ENCODE measurements around the gene NTPCR.
A peak's percentile ranks its signal among the peaks of the same experiment; 100 is the strongest.

The NTPCR gene

GRCh38 chr1:232942413-232943294, 7.8 kb upstream of the NTPCR start:
- H3K4me3 Mint-ChIP-seq, result no peak overlapping the region
- DNase-seq (no peak), ATAC-seq (no peak)
- peaks cover 39% of the 10 kb centered on the region for H3K4me1 Mint-ChIP-seq
- H3K9me3 Mint-ChIP-seq, result no peaks in the 10 kb centered on the region
- no peaks in the 10 kb centered on the region for H3K36me3 Mint-ChIP-seq (ENCODE audit: low read depth)
- no peaks in the 10 kb centered on the region for H3K27me3 Mint-ChIP-seq
- peak overlapping the region; percentile 94 for H3K27ac Mint-ChIP-seq

- Mint-ChIP-seq H3K27me3 (no peaks in the 10 kb centered on the region), H3K36me3 (ENCODE audit: low read depth) (no peaks in the 10 kb centered on the region), H3K27ac (peak overlapping the region; percentile 94), H3K4me3 (peak overlapping the region; percentile 49), H3K9me3 (no peaks in the 10 kb centered on the region), H3K4me1 (peaks cover 39% of the 10 kb centered on the region)
- DNase-seq (peak; percentile 46), ATAC-seq (peak; percentile 72)
Measured at GRCh38 chr1:232943679-232944252, 6.6 kb upstream of the NTPCR start.

- Mint-ChIP-seq H3K9me3 (no peaks in the 10 kb centered on the region), H3K4me3 (peak overlapping the region; percentile 44), H3K27ac (peak overlapping the region; percentile 94), H3K27me3 (no peaks in the 10 kb centered on the region), H3K4me1 (peaks cover 43% of the 10 kb centered on the region), H3K36me3 (ENCODE audit: low read depth) (no peaks in the 10 kb centered on the region)
- DNase-seq (peak; percentile 24), ATAC-seq (peak; percentile 53)
Measured at GRCh38 chr1:232944347-232944746, 6.1 kb upstream of the NTPCR start.

- Mint-ChIP-seq H3K4me1 (peaks cover 50% of the 10 kb centered on the region), H3K27me3 (no peaks in the 10 kb centered on the region), H3K4me3 (peak overlapping the region; percentile 95), H3K27ac (peak overlapping the region; percentile 89), H3K36me3 (ENCODE audit: low read depth) (peaks cover 5% of the 10 kb centered on the region), H3K9me3 (no peaks in the 10 kb centered on the region)
- no peak for ATAC-seq
- DNase-seq, result no peak
Measured at GRCh38 chr1:232949636-232950196, 695 bp upstream of the NTPCR start.

- Mint-ChIP-seq H3K9me3 (no peaks in the 10 kb centered on the region), H3K27me3 (no peaks in the 10 kb centered on the region), H3K27ac (peak overlapping the region; percentile 89), H3K36me3 (ENCODE audit: low read depth) (peaks cover 13% of the 10 kb centered on the region), H3K4me3 (peak overlapping the region; percentile 95), H3K4me1 (peaks cover 41% of the 10 kb centered on the region)
- ATAC-seq, result peak; percentile 48
- DNase-seq, result no peak
Measured at GRCh38 chr1:232951180-232951579, 769 bp downstream of the NTPCR start.

GRCh38 chr1:232951605-232952004, 1.2 kb downstream of the NTPCR start:
- no peak for ATAC-seq
- peaks cover 17% of the 10 kb centered on the region for H3K36me3 Mint-ChIP-seq (ENCODE audit: low read depth)
- no peaks in the 10 kb centered on the region for H3K9me3 Mint-ChIP-seq
- peak overlapping the region; percentile 89 for H3K27ac Mint-ChIP-seq
- H3K4me3 Mint-ChIP-seq, result peak overlapping the region; percentile 95
- no peak for DNase-seq
- peaks cover 39% of the 10 kb centered on the region for H3K4me1 Mint-ChIP-seq
- no peaks in the 10 kb centered on the region for H3K27me3 Mint-ChIP-seq

GRCh38 chr1:232952514-232953499, 2.4 kb downstream of the NTPCR start:
- Mint-ChIP-seq H3K27ac (peak overlapping the region; percentile 53), H3K4me3 (peak overlapping the region; percentile 95), H3K4me1 (peaks cover 39% of the 10 kb centered on the region), H3K9me3 (peaks cover 4% of the 10 kb centered on the region), H3K27me3 (no peaks in the 10 kb centered on the region), H3K36me3 (ENCODE audit: low read depth) (peaks cover 28% of the 10 kb centered on the region)
- DNase-seq (no peak), ATAC-seq (no peak)

- H3K27ac Mint-ChIP-seq, result no peak overlapping the region
- peaks cover 46% of the 10 kb centered on the region for H3K36me3 Mint-ChIP-seq (ENCODE audit: low read depth)
- H3K9me3 Mint-ChIP-seq, result peaks cover 19% of the 10 kb centered on the region
- H3K4me1 Mint-ChIP-seq, result peaks cover 33% of the 10 kb centered on the region
- no peak for ATAC-seq
- H3K4me3 Mint-ChIP-seq, result no peak overlapping the region
- H3K27me3 Mint-ChIP-seq, result no peaks in the 10 kb centered on the region
- DNase-seq, result no peak
Measured at GRCh38 chr1:232954594-232955365, 4.4 kb downstream of the NTPCR start.

- Mint-ChIP-seq H3K36me3 (ENCODE audit: low read depth) (peaks cover 49% of the 10 kb centered on the region), H3K4me1 (peaks cover 23% of the 10 kb centered on the region), H3K4me3 (no peak overlapping the region), H3K27me3 (no peaks in the 10 kb centered on the region), H3K27ac (no peak overlapping the region), H3K9me3 (peaks cover 19% of the 10 kb centered on the region)
- DNase-seq, result no peak
- ATAC-seq, result no peak
Measured at GRCh38 chr1:232956081-232956480, 5.7 kb downstream of the NTPCR start.

GRCh38 chr1:232958067-232958466, 7.7 kb downstream of the NTPCR start:
- no peaks in the 10 kb centered on the region for H3K27me3 Mint-ChIP-seq
- H3K4me1 Mint-ChIP-seq, result peaks cover 12% of the 10 kb centered on the region
- DNase-seq, result no peak
- no peak for ATAC-seq
- H3K36me3 Mint-ChIP-seq (ENCODE audit: low read depth), result peaks cover 55% of the 10 kb centered on the region
- no peak overlapping the region for H3K4me3 Mint-ChIP-seq
- no peak overlapping the region for H3K27ac Mint-ChIP-seq
- H3K9me3 Mint-ChIP-seq, result peaks cover 19% of the 10 kb centered on the region

- H3K36me3 Mint-ChIP-seq (ENCODE audit: low read depth), result peaks cover 34% of the 10 kb centered on the region
- H3K27me3 Mint-ChIP-seq, result no peaks in the 10 kb centered on the region
- DNase-seq (no peak), ATAC-seq (no peak)
- H3K9me3 Mint-ChIP-seq, result peaks cover 13% of the 10 kb centered on the region
- no peak overlapping the region for H3K27ac Mint-ChIP-seq
- H3K4me1 Mint-ChIP-seq, result peaks cover 26% of the 10 kb centered on the region
- H3K4me3 Mint-ChIP-seq, result no peak overlapping the region
Measured at GRCh38 chr1:232962761-232963745, 12.6 kb downstream of the NTPCR start.

GRCh38 chr1:232964601-232965000, 14.2 kb downstream of the NTPCR start:
- H3K9me3 Mint-ChIP-seq, result no peaks in the 10 kb centered on the region
- H3K4me3 Mint-ChIP-seq, result no peak overlapping the region
- H3K27ac Mint-ChIP-seq, result no peak overlapping the region
- H3K4me1 Mint-ChIP-seq, result peaks cover 35% of the 10 kb centered on the region
- no peaks in the 10 kb centered on the region for H3K27me3 Mint-ChIP-seq
- DNase-seq (no peak), ATAC-seq (no peak)
- peaks cover 25% of the 10 kb centered on the region for H3K36me3 Mint-ChIP-seq (ENCODE audit: low read depth)
